IPS-18c (cell line): ENCODE results near the gene PPM1N.

ENCODE experiments used
- H3K4me3 ChIP-seq: 2 replicates; pipeline ENCODE4 v1.7.0; 2013; ENCODE audit warnings: low read depth, mild to moderate bottlenecking, low read length, moderate library complexity; ENCODE audit not compliant: insufficient read depth
- H3K9me3 ChIP-seq: one replicate; pipeline ENCODE4 v1.6.1; 2013; ENCODE audit warnings: mild to moderate bottlenecking, low read length, moderate library complexity; ENCODE audit not compliant: control insufficient read depth, insufficient read depth

Gene PPM1N, protein sequence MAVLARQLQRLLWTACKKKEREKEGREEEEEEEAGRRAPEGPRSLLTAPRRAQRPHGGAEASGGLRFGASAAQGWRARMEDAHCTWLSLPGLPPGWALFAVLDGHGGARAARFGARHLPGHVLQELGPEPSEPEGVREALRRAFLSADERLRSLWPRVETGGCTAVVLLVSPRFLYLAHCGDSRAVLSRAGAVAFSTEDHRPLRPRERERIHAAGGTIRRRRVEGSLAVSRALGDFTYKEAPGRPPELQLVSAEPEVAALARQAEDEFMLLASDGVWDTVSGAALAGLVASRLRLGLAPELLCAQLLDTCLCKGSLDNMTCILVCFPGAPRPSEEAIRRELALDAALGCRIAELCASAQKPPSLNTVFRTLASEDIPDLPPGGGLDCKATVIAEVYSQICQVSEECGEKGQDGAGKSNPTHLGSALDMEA

DNA sequence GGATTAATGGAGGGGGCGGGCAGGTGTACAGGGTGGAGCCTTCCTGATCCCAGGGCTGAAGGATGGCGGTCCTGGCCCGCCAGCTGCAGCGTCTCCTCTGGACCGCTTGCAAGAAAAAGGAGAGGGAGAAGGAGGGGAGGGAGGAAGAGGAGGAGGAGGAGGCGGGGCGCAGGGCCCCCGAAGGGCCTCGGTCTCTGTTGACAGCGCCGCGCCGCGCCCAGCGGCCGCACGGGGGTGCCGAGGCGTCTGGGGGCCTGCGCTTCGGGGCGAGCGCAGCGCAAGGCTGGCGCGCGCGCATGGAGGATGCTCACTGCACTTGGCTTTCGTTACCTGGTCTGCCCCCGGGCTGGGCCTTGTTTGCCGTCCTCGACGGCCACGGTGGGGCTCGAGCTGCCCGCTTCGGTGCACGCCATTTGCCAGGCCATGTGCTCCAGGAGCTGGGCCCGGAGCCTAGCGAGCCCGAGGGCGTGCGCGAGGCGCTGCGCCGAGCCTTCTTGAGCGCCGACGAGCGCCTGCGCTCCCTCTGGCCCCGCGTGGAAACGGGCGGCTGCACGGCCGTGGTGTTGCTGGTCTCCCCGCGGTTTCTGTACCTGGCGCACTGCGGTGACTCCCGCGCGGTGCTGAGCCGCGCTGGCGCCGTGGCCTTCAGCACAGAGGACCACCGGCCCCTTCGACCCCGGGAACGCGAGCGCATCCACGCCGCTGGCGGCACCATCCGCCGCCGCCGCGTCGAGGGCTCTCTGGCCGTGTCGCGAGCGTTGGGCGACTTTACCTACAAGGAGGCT, at the start of gene PPM1N:
Gene PPM1N (plus strand): TSS at position 33 of the 785 bp plus-strand sequence. CDS start 30 bp downstream, at position 63.
- peak within 1 kb of the TSS; percentile 58 for H3K4me3 ChIP-seq
- no peaks in the 10 kb centered on the region for H3K9me3 ChIP-seq

DNA sequence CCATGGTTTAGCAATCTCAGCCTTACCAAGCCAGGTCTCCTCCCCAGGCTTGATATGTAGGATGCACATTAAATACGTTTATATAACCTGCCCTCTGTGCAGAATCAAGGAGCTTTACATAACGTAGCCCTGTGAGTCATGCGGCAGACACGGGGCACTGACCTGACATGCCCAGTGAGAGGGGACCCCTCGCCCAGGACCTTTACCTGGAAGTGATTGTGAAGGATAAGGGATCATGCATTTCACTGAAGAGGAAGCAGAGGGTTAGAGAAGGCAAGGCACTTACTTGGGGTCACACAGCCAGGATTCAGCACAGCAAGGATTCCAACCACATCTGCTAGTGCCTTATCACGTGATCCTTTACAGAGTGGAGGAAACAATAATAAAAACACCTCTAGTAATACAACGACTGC, 49.4 kb upstream of the PPM1N start:
- H3K9me3 ChIP-seq, result no peaks in the 10 kb centered on the region

DNA sequence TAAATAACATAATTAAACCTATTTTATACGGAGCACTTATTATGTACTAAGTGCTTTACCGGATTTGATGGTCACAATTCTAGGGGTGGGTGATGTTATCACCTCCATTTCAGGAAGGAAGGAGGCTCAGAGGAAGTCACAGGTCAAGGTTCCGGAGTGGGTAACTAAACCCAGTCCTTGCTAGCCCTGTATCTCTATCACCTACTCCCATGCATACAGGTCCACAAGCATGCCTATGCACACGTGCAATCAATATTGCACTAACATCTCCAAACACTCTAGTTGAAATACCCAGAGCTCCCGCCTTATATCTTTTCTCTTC, 48.3 kb upstream of the PPM1N start:
- Histone ChIP-seq H3K4me3 (peak overlapping the region; percentile 49; the same call in 1 of the 2 replicates), H3K9me3 (no peaks in the 10 kb centered on the region)

More for the DNA sequence above, 49.4 kb upstream of the PPM1N start:
- H3K4me3 ChIP-seq, result no peak overlapping the region

DNA sequence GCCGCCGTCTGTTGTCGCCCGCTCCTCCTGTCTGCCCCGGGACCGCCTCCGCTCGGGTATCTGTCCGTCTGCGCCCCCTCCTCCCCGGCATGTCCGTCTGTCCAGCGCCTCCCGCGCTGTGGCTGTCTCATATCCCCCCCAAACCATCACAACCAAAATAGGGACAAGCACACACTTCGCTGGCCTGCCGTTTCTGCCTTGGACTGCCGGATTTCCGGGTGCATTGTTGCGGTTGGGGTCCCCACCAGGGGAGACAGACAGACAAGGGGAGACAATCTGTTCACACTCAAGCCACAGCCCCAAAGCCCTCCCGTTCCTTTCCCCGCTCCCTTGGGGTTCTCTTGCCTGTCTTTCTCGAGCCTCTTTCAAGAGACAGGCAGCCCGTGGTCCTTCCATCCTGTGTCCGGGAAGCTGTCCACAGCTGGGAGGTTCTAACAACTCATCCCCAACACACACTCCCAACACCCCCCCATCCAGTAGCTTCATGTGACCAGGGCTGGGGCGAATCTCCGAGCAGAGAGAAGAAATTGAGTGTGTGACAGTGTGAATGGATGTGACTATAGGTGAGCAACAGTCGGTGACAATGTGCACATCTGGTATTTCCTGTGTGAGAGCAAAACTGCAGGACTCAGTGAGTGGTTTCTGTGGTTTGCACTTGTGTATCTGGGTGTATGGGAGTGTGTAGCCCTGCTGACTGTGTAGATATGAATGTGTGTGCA, 47.0 kb upstream of the PPM1N start:
- H3K4me3 ChIP-seq, result peak overlapping the region; percentile 59
- no peaks in the 10 kb centered on the region for H3K9me3 ChIP-seq

DNA sequence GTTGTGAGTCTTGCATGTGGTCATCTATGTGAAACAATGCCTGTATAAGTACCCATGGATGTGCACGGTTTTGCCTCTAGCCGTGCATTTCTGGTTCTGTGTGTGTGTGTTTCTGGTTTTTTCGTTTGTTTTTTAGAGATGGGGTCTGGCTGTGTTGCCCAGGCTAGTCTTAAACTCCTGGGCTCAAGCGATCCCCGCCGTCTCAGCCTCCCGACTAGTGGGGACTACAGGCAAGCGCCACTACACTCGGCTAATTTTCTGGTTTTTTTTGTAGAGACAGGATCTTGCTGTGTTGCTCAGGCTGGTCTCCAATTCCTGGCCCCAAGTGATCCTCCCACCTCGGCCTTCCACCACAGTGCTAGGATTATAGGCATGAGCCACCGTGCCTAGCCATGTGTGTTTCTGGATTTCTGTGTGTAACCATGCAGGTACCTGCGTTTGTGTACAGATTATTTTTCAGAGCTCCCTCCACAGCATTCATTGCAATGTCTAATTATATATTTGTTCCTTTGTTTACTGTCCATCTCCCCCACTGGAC, 46.3 kb upstream of the PPM1N start:
- Histone ChIP-seq H3K9me3 (no peaks in the 10 kb centered on the region), H3K4me3 (no peak overlapping the region)

DNA sequence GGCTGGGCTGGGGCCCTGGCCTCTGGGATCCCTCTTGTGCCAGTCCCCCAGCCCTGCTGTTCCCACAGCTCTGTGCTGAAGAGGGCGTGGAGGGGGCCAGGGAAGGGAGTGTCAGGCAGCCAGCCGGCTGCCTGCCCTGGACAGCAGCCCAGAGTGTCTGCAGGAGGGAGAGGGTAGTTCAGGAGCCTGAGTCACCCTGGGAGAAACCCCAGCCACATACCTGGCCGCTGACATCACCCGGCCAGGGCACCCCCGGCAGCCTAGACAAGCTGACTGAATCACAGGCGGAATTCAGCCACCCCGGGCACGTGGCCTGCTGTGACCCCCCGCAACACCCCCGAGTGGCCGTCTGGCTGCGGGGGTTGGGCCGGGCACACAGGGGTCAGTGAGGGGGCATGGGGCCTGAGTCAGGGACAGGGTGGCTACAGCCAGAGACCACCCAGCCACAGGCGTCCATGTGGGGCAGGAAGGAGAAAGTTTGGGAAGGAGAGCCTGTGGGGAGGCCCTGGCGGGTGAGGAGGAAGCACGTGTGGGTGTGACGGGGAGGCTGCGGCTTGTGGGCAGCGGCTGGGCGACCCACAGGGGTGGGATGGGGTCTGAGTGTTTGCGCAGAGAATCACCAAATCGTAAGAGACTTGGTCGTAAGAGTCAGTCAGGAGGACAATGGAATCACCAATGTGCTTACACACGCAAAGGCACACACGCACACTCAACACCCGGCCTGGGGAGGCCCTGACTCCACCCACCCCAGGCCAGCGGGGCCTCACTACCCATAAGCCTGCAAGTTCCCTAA, 42.3 kb upstream of the PPM1N start:
- H3K4me3 ChIP-seq, result no peak overlapping the region
- no peaks in the 10 kb centered on the region for H3K9me3 ChIP-seq

DNA sequence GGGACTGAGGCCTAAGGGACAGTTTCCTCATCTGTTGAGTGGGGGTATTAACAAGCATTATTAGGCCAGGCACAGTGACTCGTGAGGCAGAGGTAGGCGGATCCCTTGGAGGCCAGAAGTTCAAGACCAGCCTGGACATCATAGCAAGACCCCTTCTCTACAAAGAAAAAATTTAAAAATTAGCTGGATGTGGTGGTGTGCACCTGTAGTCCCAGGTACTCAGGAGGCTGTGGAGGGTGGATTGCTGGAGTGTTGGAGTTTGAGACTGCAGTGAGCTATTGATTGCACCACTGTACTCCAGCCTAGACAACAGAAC, 41.8 kb upstream of the PPM1N start:
- no peak overlapping the region for H3K4me3 ChIP-seq
- H3K9me3 ChIP-seq, result no peaks in the 10 kb centered on the region

DNA sequence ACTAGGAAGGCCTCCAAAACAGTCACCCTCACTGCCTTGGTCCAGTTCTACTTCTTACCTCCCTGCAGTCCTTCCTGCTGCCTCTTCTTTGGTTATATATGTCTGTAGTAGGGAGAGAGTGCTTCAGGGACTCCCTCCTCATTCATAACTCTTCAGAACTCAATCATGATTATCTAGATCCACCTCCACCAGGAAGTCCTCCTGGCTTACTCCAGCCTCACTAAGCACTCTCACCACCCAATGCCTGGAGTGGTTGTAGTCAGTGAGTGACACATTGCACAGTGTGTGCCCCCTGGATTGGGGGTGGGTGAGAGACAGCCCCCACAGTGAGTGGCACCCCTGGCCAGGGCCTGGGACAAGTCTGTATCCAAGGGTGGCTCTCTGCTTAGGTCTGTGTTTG, 40.5 kb upstream of the PPM1N start:
- H3K9me3 ChIP-seq, result no peaks in the 10 kb centered on the region
- no peak overlapping the region for H3K4me3 ChIP-seq

DNA sequence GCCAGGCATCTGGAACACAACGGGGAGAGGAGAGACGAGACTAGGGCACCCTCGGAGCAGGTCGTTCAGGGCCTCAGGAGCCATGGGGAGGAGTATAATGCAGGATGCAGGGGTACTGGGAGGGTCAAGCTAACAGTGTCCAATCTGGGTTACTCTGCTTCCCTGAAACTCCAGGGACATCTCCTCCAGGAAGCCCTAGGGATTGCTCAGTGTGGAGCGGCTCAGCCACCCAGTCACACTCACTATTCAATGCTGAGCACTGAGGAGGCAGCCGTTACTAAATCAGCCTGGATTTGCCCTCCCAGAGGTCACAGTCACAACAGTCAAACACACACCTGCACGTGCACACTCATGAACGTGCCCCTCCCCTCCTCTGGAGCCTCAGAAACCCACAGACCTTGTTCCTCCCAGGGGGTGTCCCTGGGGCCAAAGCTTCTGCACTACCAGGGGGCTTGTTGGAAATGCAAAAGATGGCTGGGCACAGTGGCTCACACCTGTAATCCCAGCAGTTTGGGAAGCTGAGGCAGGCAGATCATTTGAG, 37.4 kb upstream of the PPM1N start:
- no peaks in the 10 kb centered on the region for H3K9me3 ChIP-seq
- H3K4me3 ChIP-seq, result no peak overlapping the region

DNA sequence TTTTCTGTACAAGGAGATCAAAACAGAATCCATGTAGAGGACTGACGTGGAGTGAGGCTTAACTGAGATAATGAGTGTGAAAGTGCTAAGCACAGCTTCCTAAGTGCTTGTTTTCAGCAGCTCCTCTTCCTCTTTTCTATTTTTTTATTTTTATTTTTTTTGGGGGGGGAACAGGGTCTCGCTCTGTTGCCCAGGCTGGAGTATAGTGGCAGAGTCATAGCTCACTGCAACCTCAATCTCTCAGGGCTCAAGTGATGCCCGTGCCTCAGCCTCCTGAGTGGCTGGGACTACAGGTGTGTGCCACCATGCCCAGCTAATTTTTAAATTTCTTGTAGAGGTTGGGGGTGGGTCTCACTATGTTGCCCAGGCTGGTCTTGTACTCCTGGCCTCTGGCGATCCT, 36.1 kb upstream of the PPM1N start:
- H3K9me3 ChIP-seq, result no peaks in the 10 kb centered on the region
- no peak overlapping the region for H3K4me3 ChIP-seq

DNA sequence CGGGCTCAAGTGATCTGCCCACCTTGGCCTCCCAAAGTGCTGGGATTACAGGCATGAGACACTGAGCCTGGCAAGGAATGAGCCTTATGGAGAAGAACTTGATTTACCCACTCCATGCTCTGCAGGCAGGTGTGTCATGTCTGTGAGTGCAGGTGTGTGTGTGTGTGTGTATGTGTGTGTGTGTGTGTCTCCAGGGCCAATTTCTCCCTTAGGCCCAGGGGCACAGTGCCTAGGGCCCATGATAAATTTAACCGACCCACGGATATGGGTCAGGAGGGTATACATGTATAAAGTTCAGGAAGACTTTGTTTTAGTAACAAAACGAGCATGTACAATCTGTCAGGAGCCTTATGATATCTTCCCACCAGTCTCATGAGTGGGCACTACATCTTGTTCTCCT, 35.0 kb upstream of the PPM1N start:
- no peak overlapping the region for H3K4me3 ChIP-seq
- H3K9me3 ChIP-seq, result no peaks in the 10 kb centered on the region

DNA sequence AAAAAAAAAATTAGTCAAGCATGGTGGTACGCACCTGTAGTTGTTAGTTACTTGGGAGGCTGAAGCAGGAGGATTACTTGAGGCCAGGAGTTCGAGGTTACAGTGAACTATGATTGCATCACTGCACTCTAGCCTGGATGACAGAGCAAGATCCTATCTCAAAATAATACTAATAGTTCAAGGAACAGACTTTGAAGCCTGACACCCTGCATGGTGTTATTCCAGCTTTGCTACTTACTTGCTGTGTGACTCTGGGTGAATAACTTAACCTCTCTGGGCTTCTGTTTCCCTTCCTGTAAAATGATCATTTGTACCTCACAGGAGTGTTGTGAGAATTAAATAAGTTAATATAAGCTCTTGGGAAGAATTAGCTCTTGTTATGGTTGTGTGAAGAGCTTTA, 34.0 kb upstream of the PPM1N start:
- no peaks in the 10 kb centered on the region for H3K9me3 ChIP-seq

DNA sequence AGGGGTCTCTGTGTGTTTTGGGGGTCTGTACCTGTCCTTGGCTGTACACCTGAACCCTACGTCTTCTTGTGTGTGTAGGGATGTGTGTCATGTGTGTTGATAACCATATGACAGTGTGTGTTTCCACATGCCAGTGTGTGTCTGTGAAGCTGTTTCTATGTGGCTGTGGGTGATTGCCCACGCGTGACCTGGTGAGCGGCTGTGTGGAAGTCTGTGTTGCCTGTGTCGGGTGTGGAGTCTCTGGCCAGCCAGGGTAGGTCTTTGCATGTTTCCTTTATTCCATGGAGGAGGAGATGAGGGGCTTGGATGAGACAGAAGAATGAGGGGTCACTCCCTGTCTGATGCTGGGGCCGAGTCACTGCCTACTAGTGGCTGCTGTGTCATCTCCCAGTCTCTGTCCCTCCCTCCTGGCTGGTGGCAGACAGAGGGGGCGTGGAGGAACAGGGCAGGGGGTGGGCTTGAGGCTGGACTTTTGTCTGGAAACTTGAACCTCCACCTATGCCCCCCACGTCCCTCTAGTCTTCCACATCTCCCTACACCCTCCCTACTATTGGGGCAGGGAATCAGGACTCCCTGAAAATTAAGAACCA, 33.3 kb upstream of the PPM1N start:
- no peaks in the 10 kb centered on the region for H3K9me3 ChIP-seq
- no peak overlapping the region for H3K4me3 ChIP-seq

More for the DNA sequence above, 34.0 kb upstream of the PPM1N start:
- no peak overlapping the region for H3K4me3 ChIP-seq

DNA sequence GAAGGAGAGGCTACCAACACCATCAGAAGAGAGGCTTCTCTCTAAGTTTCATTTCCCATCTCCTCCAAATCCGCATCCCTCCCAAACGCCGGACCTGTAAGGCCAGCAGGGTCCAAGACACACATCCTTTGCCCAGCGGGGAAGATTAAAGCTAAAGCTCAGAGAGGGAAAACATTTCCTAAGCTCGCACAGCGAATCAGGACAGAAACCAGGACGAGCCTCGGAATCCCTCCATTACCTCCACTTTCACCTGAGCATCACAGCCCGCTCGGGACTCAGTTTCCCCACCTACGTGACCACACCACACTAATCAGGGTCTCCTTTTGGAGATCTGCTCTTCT, 31.2 kb upstream of the PPM1N start:
- Histone ChIP-seq H3K9me3 (no peaks in the 10 kb centered on the region), H3K4me3 (peak overlapping the region; percentile 82)

DNA sequence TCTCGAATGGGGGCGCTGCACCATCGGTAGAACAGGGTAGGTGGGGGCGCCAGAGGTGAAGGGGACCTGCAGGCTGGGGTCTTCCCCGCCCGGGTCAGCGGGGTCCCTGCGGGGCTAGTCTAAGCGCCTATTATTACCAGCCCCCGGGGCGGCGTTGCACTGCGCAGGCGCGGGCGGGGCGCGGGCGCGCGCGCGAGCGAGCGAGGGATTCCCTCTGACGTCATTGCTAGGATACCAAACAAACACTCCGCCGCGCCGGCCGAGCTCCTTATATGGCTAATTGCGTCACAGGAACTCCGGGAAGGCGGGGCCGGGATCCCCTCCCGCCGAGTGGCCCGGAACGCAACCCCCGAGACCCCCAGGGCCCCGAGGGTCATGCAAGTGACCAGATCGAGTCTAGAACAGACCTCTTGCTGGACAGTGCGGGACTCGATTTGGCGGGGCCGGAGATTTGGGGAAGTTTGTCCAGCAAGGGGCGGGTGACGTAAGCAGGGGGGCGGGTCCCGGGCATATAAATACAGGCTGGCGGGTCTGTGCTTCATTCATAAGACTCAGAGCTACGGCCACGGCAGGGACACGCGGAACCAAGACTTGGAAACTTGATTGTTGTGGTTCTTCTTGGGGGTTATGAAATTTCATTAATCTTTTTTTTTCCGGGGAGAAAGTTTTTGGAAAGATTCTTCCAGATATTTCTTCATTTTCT, 30.6 kb upstream of the PPM1N start, which contains the start of gene FOSB:
Gene FOSB (plus strand): TSS at position 541 of the 703 bp plus-strand sequence. CDS start 591 bp downstream, outside the sequence.
- Histone ChIP-seq H3K9me3 (no peaks in the 10 kb centered on the region), H3K4me3 (peak within 1 kb of the TSS; percentile 82)

DNA sequence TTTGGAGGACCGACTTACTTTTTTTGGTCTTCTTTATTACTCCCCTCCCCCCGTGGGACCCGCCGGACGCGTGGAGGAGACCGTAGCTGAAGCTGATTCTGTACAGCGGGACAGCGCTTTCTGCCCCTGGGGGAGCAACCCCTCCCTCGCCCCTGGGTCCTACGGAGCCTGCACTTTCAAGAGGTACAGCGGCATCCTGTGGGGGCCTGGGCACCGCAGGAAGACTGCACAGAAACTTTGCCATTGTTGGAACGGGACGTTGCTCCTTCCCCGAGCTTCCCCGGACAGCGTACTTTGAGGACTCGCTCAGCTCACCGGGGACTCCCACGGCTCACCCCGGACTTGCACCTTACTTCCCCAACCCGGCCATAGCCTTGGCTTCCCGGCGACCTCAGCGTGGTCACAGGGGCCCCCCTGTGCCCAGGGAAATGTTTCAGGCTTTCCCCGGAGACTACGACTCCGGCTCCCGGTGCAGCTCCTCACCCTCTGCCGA, 30.0 kb upstream of the PPM1N start:
- H3K9me3 ChIP-seq, result no peaks in the 10 kb centered on the region
- peak overlapping the region; percentile 82 for H3K4me3 ChIP-seq
